Upper lobe of left lung (tissue), 4 donors: ENCODE data around the gene SCARB1.

Experiments
- CTCF ChIP-seq, 6 experiments: fragments of 450-650 bp in 4 of 6; fragments of 200-600 bp in 2 of 6; sonication (generic) in 2 of 6; IDR thresholded peaks; one replicate each; pipeline ENCODE4 v1.5.1; 2016 to 2019; ENCODE audit warnings: antibody characterized with exemption in 6 of 6
- POLR2AphosphoS5 ChIP-seq, 2 donors: sonication (generic); formaldehyde crosslinking; IDR thresholded peaks; one replicate each; pipeline ENCODE4 v1.5.1; 2017; ENCODE audit warnings: antibody characterized with exemption in 2 of 2

GRCh38 chr12:124835656-124836410, 27.8 kb downstream of the SCARB1 start:
- TF ChIP-seq CTCF (IDR thresholded peaks at IDR 0.05) (no peak), POLR2AphosphoS5 (IDR thresholded peaks at IDR 0.05) (no peak)
